HL-60 (cell line): ENCODE measurements around the gene GTSE1.

Experiments used
- DNase-seq, 2 experiments: peaks; one replicate each; pipeline ENCODE4 v3.0.0-alpha.2; 2010 to 2020; ENCODE audit warnings: low read depth in 1 of 2, low spot score in 1 of 2
- H3K27ac ChIP-seq: fragments of 250-450 bp; sonication (Bioruptor Pico); replicated peaks from 2 replicates; pipeline ENCODE4 v1.5.1; 2020; ENCODE audit warnings: mild to moderate bottlenecking, moderate library complexity
- H3K27me3 ChIP-seq: fragments of 250-450 bp; sonication (Bioruptor Pico); 2 replicates; pipeline ENCODE4 v1.5.1; 2021; ENCODE audit warnings: mild to moderate bottlenecking, moderate library complexity; ENCODE audit not compliant: insufficient read depth, poor library complexity, severe bottlenecking
- H3K4me3 ChIP-seq: replicated peaks from 2 replicates; pipeline ENCODE4 v1.5.1; 2011; ENCODE audit warnings: mild to moderate bottlenecking, control low read depth, low read length; ENCODE audit not compliant: insufficient read depth
- GABPA ChIP-seq: IDR thresholded peaks from 2 replicates; pipeline ENCODE4 v1.6.1; 2012; ENCODE audit warnings: low read depth
- POLR2AphosphoS5 ChIP-seq: IDR thresholded peaks from 2 replicates; pipeline ENCODE4 v1.6.1; 2012; ENCODE audit warnings: low read depth
- SPI1 ChIP-seq: IDR thresholded peaks from 2 replicates; pipeline ENCODE4 v1.6.1; 2012; ENCODE audit warnings: low read depth, mild to moderate bottlenecking, borderline replicate concordance
- TF ChIP-seq, protein P1 (sequence below): IDR thresholded peaks from one replicate; pipeline ENCODE4 v1.5.1; 2011; ENCODE audit warnings: low read length, control low read depth, inconsistent platforms; ENCODE audit not compliant: insufficient read depth
- TF ChIP-seq, protein P2 (sequence below): IDR thresholded peaks from 2 replicates; pipeline ENCODE4 v1.6.1; 2012; ENCODE audit warnings: low read depth; ENCODE audit not compliant: insufficient replicate concordance

GTSE1 gene

GRCh38 chr22:46346680-46347405 lies 50.2 kb downstream of the GTSE1 start:
- H3K27me3 ChIP-seq = no peaks in the 10 kb centered on the region
- no peak overlapping the region for H3K27ac ChIP-seq
- no peak overlapping the region for H3K4me3 ChIP-seq
- no peak for DNase-seq
- no peak for TF ChIP-seq GABPA
- TF ChIP-seq POLR2AphosphoS5 = no peak
- TF ChIP-seq SPI1 = no peak
- TF ChIP-seq, protein P1, sequence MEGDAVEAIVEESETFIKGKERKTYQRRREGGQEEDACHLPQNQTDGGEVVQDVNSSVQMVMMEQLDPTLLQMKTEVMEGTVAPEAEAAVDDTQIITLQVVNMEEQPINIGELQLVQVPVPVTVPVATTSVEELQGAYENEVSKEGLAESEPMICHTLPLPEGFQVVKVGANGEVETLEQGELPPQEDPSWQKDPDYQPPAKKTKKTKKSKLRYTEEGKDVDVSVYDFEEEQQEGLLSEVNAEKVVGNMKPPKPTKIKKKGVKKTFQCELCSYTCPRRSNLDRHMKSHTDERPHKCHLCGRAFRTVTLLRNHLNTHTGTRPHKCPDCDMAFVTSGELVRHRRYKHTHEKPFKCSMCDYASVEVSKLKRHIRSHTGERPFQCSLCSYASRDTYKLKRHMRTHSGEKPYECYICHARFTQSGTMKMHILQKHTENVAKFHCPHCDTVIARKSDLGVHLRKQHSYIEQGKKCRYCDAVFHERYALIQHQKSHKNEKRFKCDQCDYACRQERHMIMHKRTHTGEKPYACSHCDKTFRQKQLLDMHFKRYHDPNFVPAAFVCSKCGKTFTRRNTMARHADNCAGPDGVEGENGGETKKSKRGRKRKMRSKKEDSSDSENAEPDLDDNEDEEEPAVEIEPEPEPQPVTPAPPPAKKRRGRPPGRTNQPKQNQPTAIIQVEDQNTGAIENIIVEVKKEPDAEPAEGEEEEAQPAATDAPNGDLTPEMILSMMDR = no peak
- TF ChIP-seq, protein P2, sequence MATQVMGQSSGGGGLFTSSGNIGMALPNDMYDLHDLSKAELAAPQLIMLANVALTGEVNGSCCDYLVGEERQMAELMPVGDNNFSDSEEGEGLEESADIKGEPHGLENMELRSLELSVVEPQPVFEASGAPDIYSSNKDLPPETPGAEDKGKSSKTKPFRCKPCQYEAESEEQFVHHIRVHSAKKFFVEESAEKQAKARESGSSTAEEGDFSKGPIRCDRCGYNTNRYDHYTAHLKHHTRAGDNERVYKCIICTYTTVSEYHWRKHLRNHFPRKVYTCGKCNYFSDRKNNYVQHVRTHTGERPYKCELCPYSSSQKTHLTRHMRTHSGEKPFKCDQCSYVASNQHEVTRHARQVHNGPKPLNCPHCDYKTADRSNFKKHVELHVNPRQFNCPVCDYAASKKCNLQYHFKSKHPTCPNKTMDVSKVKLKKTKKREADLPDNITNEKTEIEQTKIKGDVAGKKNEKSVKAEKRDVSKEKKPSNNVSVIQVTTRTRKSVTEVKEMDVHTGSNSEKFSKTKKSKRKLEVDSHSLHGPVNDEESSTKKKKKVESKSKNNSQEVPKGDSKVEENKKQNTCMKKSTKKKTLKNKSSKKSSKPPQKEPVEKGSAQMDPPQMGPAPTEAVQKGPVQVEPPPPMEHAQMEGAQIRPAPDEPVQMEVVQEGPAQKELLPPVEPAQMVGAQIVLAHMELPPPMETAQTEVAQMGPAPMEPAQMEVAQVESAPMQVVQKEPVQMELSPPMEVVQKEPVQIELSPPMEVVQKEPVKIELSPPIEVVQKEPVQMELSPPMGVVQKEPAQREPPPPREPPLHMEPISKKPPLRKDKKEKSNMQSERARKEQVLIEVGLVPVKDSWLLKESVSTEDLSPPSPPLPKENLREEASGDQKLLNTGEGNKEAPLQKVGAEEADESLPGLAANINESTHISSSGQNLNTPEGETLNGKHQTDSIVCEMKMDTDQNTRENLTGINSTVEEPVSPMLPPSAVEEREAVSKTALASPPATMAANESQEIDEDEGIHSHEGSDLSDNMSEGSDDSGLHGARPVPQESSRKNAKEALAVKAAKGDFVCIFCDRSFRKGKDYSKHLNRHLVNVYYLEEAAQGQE = no peak

- H3K27me3 ChIP-seq = no peaks in the 10 kb centered on the region
- TF ChIP-seq SPI1 (no peak), POLR2AphosphoS5 (no peak), GABPA (no peak)
- TF ChIP-seq, protein P1 = no peak
- TF ChIP-seq, protein P2 = no peak
- H3K27ac ChIP-seq = no peak overlapping the region
- H3K4me3 ChIP-seq = no peak overlapping the region
- DNase-seq = no peak
Observed at GRCh38 chr22:46347646-46348045, 51.0 kb downstream of the GTSE1 start.

DNA sequence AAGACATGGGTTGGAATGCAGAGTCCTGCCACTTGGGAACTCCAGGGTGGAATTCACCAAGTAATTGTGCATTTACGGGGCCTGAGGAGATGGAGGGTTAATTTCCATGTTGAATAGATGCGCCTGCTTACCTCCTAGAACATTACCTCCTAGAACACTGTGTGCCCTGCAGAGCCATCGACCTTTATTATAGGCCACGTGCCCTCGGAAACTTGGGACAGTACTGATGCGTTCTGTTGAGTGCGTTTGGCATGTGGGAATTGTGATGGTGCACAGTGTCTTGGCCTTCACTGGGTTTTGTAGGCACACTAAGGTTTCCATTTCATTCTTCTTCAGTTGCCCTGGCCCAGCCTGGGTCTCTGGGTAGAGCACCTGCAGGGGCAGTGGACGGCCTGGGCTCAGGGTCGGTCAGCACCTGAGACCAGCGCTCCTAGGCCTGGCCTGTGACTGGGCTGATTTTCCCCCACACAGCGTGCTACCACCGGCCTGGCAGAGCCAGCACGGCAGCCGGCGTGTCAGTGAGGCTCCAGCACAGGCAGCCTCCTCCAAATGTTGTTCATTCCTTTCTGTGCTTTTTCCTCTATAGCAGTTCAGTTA lies 51.5 kb downstream of the GTSE1 start:
- DNase-seq = no peak
- Histone ChIP-seq H3K4me3 (no peak overlapping the region), H3K27me3 (no peaks in the 10 kb centered on the region), H3K27ac (no peak overlapping the region)
- TF ChIP-seq, protein P1 = no peak
- TF ChIP-seq SPI1 (no peak), GABPA (no peak), POLR2AphosphoS5 (no peak)
- TF ChIP-seq, protein P2 = no peak
